GM21737 (cell line): ENCODE measurements around the gene CPEB1.

Source experiments
- ATAC-seq: cut with Tn5 transposase; IDR thresholded peaks from one replicate; pipeline ENCODE4 v1.9.1; 2021; ENCODE audit warnings: mild to moderate bottlenecking, moderate library complexity; ENCODE audit not compliant: unreplicated experiment

CPEB1 gene

DNA sequence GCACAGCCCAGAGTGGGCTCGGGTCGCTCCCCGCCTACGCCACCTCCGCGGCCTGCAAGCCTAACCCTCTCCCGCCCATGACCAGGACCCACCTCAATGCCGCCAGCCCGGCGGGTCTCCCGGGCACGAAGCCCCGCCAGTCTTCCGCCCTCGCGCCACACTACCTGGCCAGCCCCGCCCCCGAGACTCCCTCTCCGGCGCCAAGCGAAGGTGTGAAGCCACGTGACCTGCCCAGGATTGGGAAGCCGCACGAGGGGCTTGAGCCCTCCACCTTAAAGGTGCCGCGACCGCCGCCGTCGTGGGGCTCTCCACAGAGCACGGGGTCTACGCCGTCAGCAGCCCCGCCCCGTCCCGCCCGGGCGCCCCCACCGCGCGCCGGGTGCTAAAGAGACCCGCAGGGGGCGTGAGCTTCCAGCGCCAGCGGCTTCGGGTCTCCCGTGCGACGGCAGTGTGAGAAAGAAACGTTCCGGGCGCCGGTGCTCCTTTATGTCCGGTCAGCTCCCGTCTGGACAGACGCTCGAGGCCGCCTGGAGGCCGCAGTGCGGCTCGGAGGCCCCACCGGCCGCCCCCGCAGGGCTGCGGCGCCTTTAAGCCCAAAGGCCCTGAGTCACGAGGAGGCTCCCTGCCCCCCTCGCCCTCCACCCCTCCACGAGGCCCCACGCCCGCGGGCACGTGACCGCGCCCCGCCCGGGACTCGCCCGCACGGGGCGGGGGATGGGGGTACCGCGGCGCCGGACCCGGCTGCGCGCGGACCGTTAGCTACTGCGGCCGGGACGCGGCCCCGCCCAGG lies at the start of gene CPEB1:
TSS of gene CPEB1 (minus strand) at position 319 of the 790 bp plus-strand sequence. CDS start 18,904 bp downstream, outside the sequence.
- ATAC-seq = no peak

DNA sequence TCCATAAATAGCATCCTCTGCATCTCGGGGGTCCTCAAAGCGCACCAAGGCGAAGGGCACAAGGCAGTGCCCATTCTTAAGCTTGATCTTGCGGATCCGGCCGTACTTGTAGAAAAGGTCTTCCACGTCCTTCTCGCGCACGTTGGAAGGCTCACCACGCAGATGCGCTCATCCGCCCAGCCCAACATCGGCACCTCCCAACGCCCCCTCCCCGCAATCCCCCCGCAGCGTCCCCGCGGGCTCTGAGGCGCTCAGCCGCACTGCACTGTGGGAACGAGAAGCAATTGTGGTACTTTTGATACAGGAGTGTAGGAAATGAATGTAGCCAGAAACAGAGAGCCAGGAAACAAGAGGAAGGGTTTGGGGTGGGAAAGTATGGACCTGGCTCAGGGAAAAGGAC lies 45.0 kb upstream of the CPEB1 start:
- no peak for ATAC-seq

GRCh38 chr15:82689147-82689546 lies 42.0 kb upstream of the CPEB1 start:
- no peak for ATAC-seq

DNA sequence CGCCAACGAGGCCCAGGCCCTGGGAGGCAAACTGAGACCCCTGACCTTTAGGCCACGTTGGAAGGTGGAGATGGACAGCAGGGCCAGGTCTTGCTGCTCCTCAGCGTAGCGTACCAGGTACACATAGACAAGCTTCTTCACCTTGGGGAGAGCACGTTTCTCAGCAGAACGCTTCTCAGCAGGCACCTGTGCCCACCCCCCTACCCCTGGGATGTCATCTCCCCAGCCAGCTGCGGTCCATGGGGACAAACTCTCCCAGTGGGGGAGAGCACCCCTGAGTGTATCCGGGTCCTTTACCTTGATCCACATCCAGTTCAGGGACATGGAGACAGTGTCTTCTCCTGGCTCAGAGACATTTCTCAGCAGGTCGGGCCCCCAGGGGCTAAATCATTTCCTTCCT lies 41.5 kb upstream of the CPEB1 start:
- ATAC-seq = no peak

GRCh38 chr15:82681371-82681770 lies 34.2 kb upstream of the CPEB1 start:
- no peak for ATAC-seq

DNA sequence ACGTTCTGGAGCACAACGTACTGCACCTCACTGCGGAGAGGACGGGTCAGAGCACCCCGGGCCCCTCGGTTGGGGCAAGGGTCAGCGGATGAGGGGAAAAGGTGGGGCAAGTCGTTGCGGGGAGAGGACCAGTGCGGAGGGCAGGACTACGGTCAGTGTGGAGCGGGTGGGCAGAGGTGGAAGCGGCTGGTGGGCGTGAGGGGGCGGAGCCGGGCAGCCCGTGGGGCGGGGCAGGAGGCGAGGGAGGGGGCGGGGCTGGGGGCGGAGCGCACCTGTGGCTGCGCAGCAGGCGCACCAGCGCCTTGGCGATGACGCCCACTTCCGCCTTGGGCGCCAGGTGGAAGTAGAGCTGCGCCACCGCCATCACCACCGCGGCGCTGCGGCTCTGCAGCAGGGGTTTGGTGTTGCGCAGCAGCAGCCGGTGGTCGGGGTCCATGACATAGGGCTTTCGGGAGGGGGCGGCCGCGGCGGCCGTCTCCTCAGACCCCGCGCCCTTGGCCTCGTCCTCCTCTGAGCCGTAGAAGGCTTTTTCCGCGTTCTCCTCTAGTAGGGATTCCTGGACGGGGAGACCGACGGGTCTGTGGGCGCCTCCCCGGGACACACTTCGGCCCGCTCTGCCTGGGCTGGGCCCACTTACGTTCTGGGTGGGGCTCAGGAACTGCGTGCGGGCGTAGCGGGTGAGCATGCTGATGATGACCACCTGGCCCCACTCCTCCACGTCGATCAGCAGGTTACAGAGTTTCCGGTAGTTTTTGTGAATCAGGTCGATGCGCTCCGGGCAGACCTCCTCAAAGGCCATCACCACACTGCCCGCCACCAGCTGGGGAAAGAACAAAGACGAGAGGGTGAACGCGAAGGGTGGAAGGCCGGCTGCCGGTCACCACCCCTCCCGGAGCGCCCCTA lies 33.3 kb upstream of the CPEB1 start:
- ATAC-seq = peak; percentile 73

- ATAC-seq = no peak
Observed at GRCh38 chr15:82679626-82680199, 32.5 kb upstream of the CPEB1 start.

DNA sequence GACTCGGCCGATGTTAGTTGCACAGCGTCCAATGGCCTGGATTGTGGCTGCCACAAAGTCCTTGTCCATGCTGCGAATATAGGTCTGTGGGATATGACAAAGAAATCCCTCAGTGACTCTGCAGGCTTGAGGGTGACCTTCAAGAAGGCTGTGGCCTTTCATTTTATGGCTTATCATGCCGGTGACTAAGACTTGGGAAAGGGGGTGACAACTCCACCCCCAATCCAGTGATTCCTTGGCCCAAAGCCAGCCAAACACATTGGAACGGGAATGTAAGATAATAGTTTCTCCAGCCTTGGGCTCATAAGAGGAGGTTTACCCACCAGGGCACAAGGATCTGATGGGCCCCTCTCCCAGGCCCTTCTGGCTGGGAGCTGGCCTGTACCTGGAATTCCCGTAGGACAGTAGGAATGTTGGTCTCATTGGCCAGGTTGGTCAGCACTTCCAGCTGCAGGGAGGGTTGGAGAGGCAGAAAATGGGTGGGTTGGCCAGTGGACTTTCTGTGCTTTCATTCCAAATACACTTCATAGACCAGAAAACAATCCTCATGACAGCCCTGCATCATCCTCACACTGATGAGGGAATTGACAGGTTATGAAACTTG lies 30.7 kb upstream of the CPEB1 start:
- no peak for ATAC-seq

DNA sequence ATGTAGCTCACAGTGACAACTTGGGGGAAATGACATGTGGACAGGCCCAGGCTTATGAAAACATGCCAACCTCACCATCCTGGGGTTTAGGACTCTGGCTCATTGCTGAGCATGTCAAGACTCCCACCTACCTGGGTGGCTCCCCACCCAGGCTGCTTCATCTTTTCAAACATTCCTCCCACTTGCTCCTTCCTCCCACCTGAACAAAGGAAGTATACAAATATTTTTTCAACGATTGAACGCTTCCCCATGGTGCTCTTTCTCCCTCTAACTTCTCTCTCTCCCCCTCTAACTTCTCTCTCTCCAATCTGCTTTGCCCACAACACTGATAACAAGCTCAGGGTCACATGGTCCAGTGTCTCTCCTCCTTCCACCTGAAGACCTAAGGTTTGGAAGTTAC lies 27.7 kb upstream of the CPEB1 start:
- ATAC-seq = no peak

DNA sequence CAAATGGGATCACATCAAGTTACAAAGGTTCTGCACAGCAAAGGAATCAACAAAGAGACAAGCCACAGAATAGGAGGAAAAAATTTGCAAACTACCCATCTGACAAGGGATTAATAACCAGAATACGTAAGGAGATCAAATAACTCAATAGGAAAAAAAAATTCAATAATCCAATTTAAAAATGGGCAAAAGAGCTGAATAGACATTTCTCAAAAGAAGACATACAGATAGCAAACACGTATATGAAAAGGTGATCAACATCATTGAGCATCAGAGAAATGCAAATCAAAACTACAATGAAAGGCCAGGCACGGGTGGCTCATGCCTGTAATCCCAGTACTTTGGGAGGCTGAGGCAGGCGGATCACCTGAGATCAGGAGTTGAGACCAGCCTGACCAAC lies 23.5 kb upstream of the CPEB1 start:
- ATAC-seq = no peak

GRCh38 chr15:82666606-82667005 lies 19.4 kb upstream of the CPEB1 start:
- no peak for ATAC-seq

DNA sequence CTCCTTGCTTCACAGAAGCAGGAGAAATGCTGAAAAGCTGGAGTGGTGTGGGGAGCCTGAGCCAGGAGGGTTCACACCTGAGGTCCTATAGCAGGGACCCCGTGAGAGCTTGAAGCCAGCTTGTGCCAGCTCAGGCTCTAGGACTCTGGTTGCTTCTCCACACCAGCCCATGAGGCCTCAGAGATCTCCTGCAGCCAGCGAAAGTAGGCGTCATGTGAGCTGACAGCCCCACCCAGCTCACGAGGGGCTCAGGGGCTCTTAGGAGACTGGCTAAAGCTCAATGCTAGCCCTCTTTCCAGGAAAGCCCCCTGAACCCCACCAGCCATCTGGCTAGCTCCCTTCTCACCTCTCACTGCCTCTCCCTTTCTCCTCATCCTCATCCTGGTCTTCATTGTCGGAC lies 16.9 kb upstream of the CPEB1 start:
- no peak for ATAC-seq

GRCh38 chr15:82663186-82663600 lies 16.0 kb upstream of the CPEB1 start:
- ATAC-seq = no peak

GRCh38 chr15:82662641-82663040 lies 15.5 kb upstream of the CPEB1 start:
- no peak for ATAC-seq

GRCh38 chr15:82660378-82660777 lies 13.2 kb upstream of the CPEB1 start:
- no peak for ATAC-seq

DNA sequence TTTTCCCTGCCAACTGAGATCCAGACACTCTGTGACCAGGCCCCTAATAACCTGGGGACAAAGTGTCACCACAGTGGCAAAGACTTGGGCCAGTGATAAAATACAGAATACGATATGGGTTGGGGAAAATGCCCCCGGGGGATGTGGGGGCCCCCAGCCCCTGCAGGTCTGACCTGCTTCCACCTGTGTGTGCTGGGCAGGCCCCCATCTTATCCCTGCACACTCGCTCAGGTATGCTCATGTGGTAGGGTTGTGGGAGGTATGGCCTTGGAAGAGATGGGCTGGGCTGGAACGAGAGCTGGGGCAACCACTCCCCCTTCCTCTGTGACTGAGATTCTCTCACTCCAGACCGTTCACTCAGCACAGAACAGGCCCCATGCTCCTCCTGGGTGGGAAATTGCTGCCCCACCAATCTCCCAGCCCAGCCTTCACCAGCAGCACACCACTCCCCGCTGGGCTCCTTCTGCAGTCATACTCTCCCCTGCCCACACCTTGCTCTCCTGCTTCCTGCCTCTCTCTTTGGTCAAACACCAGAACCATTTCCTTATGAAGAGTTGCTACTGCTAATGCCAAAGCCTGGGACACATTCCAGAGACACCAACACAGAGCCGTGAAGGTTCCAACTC lies 9.6 kb upstream of the CPEB1 start:
- ATAC-seq = no peak

GRCh38 chr15:82655606-82656005 lies 8.4 kb upstream of the CPEB1 start:
- ATAC-seq = no peak

- no peak for ATAC-seq
Observed at GRCh38 chr15:82653483-82654168, 6.5 kb upstream of the CPEB1 start.

DNA sequence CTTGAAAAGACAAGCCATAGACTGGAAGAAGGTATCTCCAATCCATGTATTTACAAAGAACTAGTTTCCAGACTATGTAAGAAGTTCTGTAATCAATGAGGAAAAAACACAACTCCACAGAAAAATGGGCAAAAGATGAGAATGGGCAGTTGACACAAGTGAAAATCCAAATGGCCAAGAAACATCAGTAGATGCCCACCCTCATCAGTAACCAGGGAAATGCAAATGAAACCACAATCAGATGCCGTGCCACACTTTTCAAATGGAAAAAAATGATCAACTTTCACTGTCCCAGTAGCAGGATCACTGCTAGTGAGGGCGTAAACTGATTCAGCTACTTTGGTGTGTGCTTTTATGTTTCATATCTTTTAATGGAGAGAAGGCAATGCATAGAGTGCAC lies 4.5 kb upstream of the CPEB1 start:
- no peak for ATAC-seq

DNA sequence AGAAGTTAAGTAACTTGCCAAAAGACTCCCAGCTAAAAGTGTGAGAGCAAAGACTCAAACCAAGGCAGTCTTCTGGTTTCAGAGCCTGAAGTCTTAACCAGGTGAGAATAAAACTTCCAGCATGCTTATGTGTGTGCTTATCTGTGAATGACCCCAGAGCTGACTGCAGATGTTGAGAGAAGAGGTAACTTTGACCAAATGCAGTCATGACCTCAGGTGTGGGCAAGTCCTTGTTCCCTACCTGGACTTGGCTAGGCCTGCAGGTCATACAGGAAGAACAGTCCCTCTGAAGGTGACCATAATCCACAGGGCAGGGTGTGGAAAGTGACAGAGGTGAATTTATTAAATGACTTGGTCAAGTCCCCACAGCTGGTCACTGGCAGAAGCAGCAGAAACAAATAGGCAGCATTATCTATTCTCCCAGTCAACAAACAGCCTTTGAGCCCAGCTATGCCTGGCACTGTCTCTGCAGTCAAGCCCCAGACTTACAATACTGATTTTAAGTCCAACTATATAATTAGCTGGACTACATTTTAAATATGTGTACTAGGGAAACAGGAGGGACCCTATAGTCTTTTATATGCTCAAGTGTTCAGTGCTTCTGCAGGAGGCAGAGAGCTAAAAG lies 3.0 kb upstream of the CPEB1 start:
- ATAC-seq = no peak
